GM19455 (cell line): Measurements from ENCODE around the gene PITX1.

Experiments
- ATAC-seq: cut with Tn5 transposase; IDR thresholded peaks from one replicate; pipeline ENCODE4 v1.9.1; 2021; ENCODE audit not compliant: unreplicated experiment

PITX1 gene

GRCh38 chr5:135030123-135030955 is 3.7 kb downstream of the PITX1 start:
- ATAC-seq, result no peak

GRCh38 chr5:135029477-135030122 is 4.4 kb downstream of the PITX1 start:
- no peak for ATAC-seq

- no peak for ATAC-seq
Observed at GRCh38 chr5:135028791-135029476, 5.1 kb downstream of the PITX1 start.

- no peak for ATAC-seq
Observed at GRCh38 chr5:135027697-135028615, 6.1 kb downstream of the PITX1 start.

GRCh38 chr5:135027266-135027696 is 6.7 kb downstream of the PITX1 start:
- no peak for ATAC-seq

- no peak for ATAC-seq
Observed at GRCh38 chr5:135026645-135027265, 7.3 kb downstream of the PITX1 start.

- ATAC-seq, result no peak
Observed at GRCh38 chr5:135025730-135026644, 8.0 kb downstream of the PITX1 start.

- ATAC-seq, result no peak
Observed at GRCh38 chr5:135024956-135025729, 8.9 kb downstream of the PITX1 start.

- no peak for ATAC-seq
Observed at GRCh38 chr5:135020111-135020895, 13.7 kb downstream of the PITX1 start.

- ATAC-seq, result no peak
Observed at GRCh38 chr5:135019314-135019713, 14.7 kb downstream of the PITX1 start.

- ATAC-seq, result no peak
Observed at GRCh38 chr5:135018457-135018856, 15.6 kb downstream of the PITX1 start.

GRCh38 chr5:135016861-135017290 is 17.2 kb downstream of the PITX1 start:
- ATAC-seq, result no peak

- ATAC-seq, result no peak
Observed at GRCh38 chr5:135015942-135016341, 18.1 kb downstream of the PITX1 start.

GRCh38 chr5:135013947-135014570 is 20.0 kb downstream of the PITX1 start:
- ATAC-seq, result no peak

GRCh38 chr5:135013445-135013844 is 20.6 kb downstream of the PITX1 start:
- no peak for ATAC-seq

- no peak for ATAC-seq
Observed at GRCh38 chr5:135012951-135013391, 21.1 kb downstream of the PITX1 start.

- no peak for ATAC-seq
Observed at GRCh38 chr5:135012033-135012588, 21.9 kb downstream of the PITX1 start.
